Measurements from ENCODE around the gene SMIM29. TPM values are rescaled to one million over a fixed set of nuclear protein-coding genes. Genes with fewer than 3 reads are reported as not detected.

Gene SMIM29
- total RNA-seq, 4 donors from 2014 or later = 5.2 to 44.3 (median 20.0) TPM

DNA sequence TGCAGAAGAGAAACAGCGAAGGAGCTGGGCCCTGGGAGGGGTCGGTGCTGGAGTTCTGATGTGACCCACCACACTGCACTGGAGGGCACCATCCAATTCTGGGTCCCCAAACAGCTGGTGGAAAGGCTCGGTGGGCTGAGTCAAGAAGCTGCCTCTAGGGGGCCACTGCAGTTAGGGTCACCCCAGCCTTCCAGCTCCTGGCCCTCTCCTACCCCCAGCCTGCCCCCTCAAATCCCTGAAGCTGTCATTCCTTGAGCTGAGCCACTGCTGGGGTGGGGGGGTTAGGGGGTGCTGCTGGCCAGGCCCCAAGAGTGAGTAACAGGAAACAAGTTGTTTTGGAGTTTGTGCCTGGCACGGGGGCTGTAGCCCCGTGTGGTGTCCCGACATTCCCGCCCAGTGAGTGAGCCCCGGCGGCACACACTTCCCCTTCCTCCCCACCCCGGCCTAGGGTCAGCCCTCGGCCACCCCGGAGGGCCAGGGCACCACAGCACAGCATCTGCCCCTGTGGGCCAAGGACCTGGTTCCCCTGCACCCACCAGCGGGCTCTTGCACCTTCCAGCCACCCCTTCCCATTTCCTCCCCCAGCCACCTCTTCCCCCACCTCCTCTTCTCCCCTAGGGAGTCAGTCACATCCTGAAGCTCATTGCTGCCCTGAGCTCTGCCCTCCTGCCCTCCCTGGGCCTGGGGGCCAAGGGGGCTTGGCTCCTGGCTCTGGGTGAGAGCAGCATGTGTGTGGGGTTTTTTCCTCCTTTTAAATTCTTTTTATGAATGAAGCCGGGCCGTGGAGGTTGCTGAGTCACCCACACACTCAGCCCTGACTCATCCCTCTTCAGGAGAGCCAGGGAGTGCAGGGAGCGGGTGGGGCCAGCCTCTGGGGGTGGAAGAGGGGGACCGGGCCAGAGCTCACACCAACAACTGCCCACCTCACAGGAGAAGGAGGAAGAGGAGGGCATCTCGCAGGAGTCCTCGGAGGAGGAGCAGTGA, 4.6 kb downstream of the SMIM29 start:
- Histone ChIP-seq H3K4me1 (peaks cover 8 to 11% of the 10 kb centered on the region in 2 donors), H3K36me3 (no peaks in the 10 kb centered on the region), H3K9me3 (no peaks in the 10 kb centered on the region), H3K4me3 (no peak overlapping the region), H3K27ac (peak overlapping the region in 1 of 2 donors; percentile 77), H3K27me3 (no peaks in the 10 kb centered on the region)
- TF ChIP-seq, protein P1, sequence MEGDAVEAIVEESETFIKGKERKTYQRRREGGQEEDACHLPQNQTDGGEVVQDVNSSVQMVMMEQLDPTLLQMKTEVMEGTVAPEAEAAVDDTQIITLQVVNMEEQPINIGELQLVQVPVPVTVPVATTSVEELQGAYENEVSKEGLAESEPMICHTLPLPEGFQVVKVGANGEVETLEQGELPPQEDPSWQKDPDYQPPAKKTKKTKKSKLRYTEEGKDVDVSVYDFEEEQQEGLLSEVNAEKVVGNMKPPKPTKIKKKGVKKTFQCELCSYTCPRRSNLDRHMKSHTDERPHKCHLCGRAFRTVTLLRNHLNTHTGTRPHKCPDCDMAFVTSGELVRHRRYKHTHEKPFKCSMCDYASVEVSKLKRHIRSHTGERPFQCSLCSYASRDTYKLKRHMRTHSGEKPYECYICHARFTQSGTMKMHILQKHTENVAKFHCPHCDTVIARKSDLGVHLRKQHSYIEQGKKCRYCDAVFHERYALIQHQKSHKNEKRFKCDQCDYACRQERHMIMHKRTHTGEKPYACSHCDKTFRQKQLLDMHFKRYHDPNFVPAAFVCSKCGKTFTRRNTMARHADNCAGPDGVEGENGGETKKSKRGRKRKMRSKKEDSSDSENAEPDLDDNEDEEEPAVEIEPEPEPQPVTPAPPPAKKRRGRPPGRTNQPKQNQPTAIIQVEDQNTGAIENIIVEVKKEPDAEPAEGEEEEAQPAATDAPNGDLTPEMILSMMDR (IDR thresholded peaks at IDR 0.05) = peak in 2 of 4 experiments; percentile 6 to 17
- TF ChIP-seq POLR2A (IDR thresholded peaks at IDR 0.05) = no peak
- DNase-seq = peak; percentile 79 to 88
- intact Hi-C loops (cut with DNase I; ENCODE audit: low total_unique reads) = no loop called here

DNA sequence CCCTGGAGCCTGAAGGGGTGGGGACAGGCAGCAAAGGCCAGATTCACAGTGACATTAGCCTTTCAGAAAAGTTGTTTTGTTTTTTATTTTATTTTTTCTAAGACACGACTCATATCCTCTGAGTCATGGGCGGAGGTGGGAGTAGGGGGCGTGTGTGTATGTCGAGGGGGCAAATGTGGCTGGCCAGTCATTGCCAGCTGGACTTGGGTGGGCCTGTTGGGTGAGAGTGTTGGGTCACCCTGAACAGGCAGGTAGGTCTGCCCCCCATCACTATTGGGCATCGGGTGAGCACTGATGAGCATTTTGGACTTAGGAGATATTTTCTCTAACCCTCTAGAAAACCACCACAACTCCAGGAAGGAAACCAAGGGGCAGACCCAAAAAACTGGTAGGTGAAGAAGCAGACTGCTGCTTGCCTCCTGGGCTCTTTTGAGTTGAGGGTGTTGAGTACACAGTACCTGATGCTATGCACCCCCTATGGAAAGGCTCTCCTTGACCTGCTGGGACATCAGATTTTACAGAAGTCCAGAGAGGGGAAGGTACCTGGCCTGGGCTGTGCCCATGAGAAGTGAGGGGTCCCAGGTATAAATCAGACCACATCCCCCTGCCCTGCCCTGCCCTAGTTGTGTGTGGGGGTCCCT, 5.6 kb downstream of the SMIM29 start:
- TF ChIP-seq, protein P1 (IDR thresholded peaks at IDR 0.05) = no peak
- TF ChIP-seq POLR2A (IDR thresholded peaks at IDR 0.05) = no peak
- DNase-seq = no peak
- Histone ChIP-seq H3K9me3 (no peaks in the 10 kb centered on the region), H3K36me3 (no peaks in the 10 kb centered on the region), H3K27ac (peak overlapping the region in 1 of 2 donors; percentile 77), H3K4me3 (no peak overlapping the region), H3K4me1 (peaks cover 8 to 11% of the 10 kb centered on the region in 2 donors), H3K27me3 (no peaks in the 10 kb centered on the region)
- intact Hi-C loops (cut with DNase I; ENCODE audit: low total_unique reads) = no loop called here

DNA sequence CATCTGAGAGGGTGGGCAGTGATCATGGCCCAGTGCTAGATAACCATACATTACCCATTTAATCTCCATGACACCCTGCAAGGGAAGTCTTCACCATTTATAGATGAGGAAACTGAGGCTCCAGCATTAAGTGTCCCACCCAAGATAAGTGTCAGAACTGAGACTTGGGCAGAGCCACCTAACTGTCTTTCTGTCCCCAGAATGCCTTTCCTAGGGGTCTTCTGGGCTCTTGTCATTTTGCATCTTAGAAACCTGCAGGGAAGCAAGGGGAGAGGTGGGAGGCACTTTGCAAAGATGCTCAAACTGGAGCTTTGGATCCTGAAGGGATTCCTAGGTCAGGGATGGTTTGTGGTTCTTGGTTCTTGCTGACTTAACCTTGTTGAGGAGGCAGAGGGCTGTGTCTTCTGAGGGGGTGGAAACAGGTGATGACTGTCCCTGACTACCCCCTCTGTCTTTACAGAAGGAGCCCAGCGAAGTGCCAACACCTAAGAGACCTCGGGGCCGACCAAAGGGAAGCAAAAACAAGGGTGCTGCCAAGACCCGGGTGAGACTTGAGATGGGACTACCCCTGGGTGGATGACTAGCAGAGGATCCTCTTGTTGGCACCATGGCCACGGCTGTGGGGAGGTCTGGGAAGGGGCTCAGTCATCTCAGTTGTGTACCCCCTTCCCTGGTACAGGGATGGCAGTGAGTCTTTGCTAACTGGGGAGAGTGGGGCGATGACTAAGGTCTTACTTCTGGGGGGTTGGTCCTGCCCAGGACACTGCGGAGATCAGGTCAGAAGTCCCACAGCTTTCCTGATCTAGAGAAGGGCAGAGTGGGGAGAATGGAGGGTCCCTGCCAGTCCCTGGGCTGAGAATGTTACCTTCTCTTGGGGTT, 6.3 kb downstream of the SMIM29 start:
- H3K27me3 ChIP-seq = no peaks in the 10 kb centered on the region
- TF ChIP-seq, protein P1 (IDR thresholded peaks at IDR 0.05) = no peak
- TF ChIP-seq POLR2A (IDR thresholded peaks at IDR 0.05) = no peak
- H3K4me3 ChIP-seq = no peak overlapping the region
- H3K4me1 ChIP-seq = peaks cover 11 to 14% of the 10 kb centered on the region in 2 donors
- intact Hi-C loops (cut with DNase I; ENCODE audit: low total_unique reads) = no loop called here
- H3K27ac ChIP-seq = no peak overlapping the region
- H3K36me3 ChIP-seq = no peaks in the 10 kb centered on the region
- H3K9me3 ChIP-seq = no peaks in the 10 kb centered on the region
- peak in 1 of 2 donors; percentile 13 for DNase-seq

DNA sequence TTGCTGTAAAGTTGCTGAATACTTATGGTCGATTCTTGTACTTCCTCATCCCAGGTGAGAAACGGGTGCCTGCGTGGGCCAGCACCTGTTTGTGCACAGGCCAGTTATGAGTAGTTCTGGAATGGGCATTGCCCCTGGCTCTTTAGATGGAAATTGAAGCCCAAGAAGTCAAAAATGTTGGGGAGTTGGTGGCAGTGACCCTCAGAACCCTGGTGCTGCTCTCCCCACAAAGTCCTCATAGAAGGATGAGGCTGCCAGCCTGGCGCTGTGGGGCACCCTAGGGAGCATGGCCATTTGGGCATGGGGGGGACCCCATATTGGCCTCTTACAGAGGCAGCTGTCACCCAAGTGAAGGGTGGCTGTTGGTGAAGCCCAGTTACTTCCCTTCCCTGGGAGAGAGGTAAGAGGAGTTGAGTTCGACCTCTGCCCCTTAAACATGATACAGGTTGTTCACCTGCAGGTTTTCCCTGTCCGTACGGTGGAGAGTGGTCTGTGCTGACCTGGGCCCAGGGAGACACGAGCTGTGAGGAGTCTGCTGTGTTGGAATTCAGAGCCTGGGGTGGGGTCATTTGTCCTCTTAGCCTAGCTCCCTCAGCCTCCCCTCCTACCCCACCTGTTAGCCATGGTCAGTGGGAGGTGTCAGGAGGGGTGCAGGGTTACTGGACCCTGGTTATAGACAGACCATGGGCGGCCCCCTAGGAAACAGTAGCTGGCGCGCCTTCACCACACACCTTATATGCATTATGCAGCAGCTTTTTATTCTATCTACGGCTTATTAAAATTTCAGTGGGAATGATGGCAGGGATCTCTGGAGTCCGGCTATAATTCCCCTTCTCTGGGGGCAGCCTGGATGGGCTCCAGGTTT, 7.2 kb downstream of the SMIM29 start:
- H3K4me3 ChIP-seq = no peak overlapping the region
- DNase-seq = peak in 1 of 2 donors; percentile 5
- intact Hi-C loops (cut with DNase I; ENCODE audit: low total_unique reads) = no loop called here
- peaks cover 11 to 14% of the 10 kb centered on the region in 2 donors for H3K4me1 ChIP-seq
- H3K27me3 ChIP-seq = no peaks in the 10 kb centered on the region
- no peaks in the 10 kb centered on the region for H3K9me3 ChIP-seq
- no peak for TF ChIP-seq POLR2A (IDR thresholded peaks at IDR 0.05)
- TF ChIP-seq, protein P1 (IDR thresholded peaks at IDR 0.05) = no peak
- no peak overlapping the region for H3K27ac ChIP-seq
- H3K36me3 ChIP-seq = no peaks in the 10 kb centered on the region
